CD4-positive, alpha-beta T cell treated with Interleukin-17A for 4 hours (primary cell): Measurements from ENCODE around the gene MYL10.
"Not testable (repeated sequence)": the region's sequence is repeated elsewhere in the genome, so short reads cannot be mapped to it uniquely, and the experiment has no call there.

Experiments
- DNase-seq: peaks from one replicate; pipeline ENCODE4 v3.0.0-alpha.2; 2020; ENCODE audit warnings: mixed read lengths

Gene MYL10

DNA sequence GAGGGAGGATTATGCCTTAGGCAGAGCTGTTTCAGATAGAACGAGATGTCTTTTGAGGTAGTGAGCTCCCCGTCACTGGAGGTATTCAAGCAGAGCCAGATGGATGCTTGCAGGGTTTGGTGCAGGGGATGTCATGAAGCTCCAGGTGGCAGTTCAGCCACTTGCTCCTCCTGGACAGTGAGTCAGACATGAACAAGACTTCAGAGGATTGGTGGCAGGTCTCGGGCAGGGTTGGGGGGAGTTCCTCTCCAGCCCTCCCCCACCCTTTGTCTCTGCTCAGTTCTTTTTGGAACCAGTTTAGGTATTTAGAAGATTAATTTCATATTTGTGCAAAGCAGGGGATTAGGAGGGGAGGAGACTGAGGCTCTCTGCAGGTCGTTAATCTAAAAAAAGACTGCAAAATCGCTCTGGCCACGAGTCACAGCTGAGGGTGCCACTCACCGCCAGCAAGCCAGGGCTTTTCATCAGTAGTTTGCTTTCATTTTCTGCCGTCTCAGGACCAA, 21.5 kb upstream of the MYL10 start:
- DNase-seq, result no peak

DNA sequence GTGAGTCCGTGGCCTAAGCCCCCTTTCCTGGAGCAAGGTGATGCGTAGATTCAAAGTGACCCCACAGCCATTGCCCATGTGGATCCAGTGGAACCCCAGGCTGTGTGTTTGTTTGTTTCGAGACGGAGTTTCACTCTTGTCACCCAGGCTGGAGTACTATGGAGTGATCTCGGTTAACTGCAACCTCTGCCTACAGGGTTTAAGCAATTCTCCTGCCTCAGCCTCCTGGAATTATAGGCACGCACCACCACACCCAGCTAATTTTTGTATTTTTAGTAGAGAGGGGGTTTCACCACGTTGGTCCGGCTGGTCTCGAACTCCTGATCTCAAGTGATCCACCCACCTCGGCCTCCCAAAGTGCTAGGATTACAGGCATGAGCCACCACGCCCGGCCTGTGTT, 18.8 kb upstream of the MYL10 start:
- not testable (repeated sequence) for DNase-seq

DNA sequence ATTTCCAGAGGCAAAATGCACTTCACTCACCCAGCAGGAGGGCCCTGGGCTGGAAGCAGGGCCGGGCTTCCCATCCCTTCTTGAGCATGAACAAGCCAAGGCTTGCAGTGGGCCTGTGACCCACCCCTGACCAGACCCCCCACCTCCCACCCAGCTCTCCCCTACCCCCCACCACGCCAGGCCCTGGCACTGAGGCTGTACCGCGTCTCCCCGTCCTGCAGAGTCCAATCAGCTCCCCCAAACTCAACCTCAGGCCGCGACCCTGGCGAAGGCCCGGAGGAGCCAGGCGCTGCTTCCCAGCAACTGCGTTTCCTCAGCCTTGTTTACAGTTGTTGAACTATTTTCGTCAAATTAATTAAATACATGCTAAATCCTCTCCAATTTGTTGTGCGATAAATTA, 16.9 kb upstream of the MYL10 start:
- no peak for DNase-seq

DNA sequence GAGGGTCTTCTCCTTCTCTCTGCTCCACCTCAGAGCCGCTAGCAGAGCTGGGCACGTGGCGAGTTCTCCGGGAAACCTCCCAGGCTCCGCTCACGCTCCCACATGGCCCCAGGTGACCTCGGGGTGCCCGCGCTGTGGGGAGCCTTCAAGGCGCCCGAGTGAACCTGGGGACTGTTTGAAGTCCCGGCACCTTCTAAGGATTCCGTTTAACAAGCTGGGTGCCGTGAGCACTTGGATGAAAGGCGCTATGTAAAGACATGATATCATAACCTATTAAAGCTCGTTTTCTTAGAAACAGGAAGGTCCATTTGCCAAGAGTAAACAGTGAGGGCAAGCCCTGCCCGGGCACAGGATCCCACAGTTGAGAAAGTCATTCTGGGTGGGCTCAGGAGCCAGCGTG, 15.8 kb upstream of the MYL10 start:
- no peak for DNase-seq

DNA sequence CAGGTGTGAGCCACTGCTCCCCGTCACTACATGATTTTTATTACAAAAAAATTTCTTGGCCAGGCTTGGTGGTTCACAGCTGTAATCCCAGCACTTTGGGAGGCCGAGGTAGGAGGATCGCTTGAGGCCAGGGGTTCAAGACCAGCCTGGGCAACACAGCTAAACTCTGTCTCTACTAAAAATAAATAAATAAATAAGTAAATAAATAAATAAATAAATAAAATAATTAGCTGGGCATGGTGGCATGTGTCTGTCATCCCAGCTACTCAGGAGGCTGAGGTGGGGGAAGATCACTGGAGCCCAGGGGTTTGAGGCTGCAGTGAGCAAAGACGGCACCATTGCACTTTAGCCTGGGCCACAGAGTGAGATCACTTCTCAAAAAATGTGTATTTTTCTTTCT, 10.0 kb upstream of the MYL10 start:
- DNase-seq, result not testable (repeated sequence)

DNA sequence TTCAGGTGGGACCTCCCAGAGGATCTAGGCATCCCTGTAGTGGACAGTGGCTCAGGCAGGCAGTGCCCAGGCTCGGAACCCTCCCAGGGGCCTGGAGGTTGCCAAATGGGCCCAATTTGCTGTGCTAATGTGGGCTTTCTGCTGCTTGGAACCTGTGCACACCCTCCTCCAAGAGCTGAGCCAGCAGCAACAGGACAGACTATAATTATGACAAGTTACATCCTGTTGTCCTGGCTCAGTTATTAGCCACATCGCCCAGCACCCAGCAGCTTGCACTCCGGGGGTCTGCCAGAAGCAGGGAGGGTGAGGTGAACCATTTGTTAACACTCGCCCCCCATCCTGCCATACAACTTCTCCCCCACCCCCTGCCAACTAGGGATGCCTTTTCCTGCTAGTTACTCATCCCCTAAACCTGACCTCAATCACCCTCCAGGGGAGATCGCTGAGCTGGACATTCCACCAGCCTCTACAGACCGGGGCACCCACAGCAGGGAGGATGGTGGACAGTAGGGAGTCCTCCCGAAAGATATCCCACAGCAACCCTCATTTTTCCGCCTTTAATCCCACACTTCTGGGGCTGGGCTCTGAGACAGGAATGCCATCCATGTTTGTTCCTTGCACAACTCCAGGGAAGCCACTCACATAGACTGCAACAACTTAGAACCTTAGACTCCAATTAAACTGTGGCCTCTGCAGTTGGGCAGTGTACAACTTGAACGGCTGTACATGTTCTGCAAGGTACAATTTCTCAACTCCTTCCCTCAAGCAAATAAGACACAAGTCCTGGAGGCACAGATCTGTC, 7.9 kb upstream of the MYL10 start:
- no peak for DNase-seq

DNA sequence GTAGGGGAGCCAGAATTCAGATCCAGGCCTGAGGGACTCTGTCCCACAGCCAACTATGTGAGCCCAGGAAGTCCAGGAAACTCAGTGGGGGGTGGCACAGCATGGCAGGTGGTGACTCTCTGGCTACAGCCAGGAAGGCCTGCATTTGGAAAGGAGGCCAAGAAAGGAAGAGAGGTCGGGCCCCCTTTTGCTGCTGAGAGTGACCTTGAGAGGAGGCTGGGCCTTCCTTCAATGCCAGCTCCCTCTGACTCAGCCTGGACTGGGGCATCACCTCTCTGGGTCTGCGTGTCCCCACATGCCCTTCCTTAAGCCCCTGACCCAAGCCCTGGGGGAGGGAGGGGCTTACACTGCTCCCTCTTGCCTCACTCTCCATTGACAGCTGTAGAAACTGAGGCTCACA, 6.4 kb upstream of the MYL10 start:
- no peak for DNase-seq

DNA sequence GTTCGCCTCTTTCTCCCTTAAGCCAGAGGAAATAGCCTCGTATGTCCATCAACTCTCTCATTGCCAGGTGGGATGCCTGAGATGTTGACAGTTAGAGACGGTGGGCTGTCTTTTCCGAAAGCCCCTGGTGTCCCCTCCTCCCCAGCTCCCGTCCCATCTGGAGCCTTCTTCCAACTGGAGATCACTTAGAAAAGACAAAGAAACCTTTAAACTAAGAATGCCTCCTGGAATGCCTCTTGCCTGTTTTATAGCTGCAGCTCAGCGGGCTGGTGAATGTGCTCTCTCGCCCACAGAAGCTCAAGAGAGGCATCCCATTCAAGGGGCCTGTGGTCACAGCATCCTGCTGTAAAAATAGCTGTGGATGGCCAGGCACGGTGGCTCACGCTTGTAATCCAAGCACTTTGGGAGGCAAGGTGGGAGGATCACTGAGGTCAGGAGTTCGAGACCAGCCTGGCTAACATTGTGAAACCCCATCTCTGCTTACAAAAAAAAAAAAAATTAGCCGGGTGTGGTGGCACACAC, 5.2 kb upstream of the MYL10 start:
- no peak for DNase-seq

DNA sequence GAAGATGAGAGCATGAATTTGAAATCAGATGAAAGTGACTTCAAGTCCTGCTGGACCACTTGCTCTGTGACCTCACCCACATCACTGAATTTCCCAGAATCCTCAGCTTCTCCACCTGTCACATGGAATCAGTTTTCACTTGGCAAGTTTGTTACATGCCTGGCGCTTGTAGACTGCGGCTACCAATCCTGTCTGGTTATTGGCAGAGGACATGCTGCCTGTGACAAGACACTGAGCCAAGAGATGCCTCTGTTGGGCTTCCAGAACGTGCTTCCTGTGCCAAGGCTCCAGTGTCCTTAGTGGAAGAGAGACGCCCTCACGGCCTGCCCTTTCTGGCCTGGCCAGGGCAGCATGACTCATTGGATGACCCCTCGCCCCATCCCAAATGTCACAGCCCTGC, 4.4 kb upstream of the MYL10 start:
- no peak for DNase-seq

DNA sequence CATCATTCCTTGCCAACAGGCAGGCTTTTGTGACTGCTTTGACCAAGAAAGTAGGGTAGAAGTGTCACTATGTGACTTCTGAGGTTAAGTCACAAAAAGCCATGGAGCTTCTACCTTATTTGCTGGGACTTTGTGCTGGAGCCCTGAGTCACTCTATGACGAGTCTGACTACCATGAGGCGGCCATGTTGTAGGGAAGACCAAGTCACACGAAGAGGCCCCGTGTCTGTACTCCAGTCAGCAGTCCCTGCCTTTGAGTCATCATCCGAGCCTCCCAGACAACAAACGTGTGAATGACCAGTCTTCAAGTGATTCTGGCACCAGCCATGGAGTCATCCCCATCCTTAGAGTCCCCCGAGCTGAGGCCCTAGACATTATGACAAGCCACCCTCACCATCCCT, 3.5 kb upstream of the MYL10 start:
- DNase-seq, result no peak

DNA sequence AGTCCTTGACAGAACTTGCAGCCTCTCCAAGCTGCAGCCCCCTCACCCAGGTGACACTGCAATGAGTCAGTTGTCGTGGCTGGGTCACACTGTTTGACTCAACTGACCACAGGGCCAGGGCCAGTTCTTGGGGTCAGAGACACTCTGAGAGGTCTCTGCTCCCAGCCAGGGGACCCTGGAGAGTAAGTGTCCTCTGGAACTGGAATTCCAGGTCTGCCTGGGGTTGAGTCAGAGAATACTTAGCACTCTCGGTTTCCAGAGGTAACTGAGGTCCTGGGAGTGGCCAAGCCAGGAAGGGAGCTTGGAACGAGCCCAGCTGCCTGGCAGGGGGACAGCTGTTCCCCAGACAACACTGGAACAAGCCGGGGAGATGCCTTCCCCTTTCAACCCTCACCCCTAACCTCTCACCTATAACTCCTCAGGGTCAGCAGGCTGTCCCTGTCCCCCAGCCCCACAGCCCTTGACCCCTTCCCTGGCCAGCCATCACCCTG, 2.2 kb upstream of the MYL10 start:
- DNase-seq, result no peak

DNA sequence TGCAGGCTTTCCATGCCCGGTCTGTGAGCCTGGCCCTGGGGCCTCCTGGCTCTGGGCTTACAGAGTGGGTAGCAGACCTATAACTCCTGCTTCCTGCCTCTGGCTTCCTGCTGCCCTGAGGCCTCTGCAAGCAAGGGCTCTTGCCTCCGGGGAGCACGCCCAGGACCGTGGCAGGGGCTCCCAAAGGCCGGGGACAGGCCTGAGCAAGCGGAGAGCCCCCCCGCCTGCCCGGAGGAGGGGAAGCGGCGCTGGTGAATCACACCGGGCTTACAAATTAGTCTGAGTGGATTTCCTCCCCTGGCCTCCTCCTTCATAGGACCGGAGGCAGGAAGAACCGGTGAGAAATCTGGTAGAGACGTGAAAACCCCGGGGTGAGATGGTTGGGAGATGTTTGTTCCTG, 1.5 kb upstream of the MYL10 start:
- DNase-seq, result no peak

DNA sequence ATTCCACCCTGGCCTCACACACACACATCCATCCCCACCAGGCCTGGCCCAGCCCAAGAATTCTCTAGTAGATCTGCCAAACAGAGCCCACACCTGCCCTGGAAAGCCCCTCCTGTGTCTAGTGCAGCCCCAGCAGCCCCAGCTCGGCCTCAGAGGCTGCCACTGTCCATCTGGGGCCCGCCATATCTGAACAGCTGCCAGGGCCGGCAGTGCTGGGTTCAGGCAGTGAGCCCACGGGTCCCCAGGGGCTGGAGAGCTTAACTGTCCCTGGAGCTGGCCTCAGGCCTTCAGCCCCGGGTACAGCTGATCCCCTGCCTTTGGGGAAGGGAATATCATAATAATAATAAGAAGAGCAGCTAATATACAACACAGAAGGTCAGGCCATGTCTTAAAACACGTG, 574 bp downstream of the MYL10 start:
- DNase-seq, result no peak

DNA sequence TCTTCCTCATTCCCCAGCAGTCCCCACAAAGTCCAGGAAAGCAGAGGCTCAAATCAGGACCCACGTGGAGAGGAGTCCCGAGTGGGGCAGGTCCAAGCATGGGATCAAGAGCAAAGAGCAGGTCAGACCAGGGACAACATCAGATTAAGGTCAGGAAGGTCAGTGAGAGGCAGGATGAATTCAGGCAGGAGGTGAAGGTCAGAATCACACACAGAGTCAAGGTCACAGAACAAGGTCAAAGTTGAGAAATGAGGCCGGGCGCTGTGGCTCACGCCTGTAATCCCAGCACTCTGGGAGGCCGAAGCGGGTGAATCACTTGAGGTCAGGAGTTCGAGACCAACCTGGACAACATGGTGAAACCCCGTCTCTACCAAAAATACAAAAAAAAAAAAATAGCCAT, 2.3 kb downstream of the MYL10 start:
- DNase-seq, result no peak

DNA sequence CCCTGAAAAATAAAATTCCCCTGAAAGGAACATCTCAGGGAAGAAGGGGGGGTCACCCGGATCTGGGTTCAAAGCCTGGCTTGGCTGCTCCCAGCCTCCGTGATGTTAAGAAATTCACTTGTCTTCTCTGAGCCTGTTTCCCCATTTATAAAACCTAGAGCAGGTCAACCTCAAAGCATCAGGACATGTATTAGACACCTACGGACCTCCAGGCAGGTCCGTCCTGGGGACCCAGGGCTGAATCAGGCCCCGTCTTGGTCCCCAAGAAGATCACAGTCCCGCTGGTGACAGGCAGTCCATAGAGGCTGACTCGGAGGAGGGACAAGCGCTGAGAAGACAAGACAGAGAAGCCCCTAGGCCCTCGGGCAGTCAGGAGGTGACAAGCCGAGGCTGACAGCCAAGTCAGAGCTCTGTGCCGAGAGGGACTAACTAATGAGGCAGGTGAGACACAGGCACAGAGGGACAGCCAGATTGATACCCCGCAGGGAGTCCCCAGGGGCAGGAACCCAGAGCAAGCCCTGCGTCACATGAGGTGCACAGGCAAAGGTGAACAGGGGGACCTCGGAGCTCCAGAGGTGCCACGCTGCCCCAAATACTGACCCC, 2.9 kb downstream of the MYL10 start:
- no peak for DNase-seq

DNA sequence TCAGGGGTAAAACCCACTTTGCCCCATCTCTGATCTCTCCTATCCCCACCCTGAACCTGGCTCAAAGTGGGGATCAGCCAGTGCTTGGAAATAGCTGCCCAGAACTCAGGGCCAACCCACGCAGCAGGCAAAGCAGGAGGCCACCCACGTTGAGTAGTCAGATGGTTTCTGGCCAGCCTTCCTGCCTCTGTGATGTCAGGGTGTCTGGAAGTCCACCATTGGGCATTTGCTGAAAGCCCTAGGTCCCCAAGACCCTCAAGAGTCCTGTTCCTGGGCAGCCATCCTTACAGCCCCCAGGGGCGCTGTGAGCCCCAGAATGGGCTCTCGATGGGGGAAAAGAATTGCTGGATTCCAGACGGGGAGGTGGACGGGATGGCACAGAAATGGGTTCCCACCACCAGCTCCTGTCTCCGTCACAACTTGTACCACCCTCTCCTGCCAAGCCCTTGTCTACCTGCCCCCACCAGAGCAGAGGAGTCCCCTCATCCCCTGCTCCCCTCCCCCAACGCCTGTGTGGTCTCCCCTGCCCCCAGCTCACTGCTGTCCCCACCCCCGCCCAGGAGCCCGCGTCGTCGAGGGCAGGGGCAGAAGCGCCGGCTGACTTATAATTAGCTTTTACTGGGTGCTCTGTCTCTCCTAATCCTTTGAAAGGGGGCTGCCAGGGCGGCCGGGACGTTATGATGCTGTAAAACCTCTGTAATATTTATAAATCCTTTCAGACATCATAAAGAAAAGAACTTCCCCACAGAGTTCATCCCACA, 3.9 kb downstream of the MYL10 start:
- no peak for DNase-seq

DNA sequence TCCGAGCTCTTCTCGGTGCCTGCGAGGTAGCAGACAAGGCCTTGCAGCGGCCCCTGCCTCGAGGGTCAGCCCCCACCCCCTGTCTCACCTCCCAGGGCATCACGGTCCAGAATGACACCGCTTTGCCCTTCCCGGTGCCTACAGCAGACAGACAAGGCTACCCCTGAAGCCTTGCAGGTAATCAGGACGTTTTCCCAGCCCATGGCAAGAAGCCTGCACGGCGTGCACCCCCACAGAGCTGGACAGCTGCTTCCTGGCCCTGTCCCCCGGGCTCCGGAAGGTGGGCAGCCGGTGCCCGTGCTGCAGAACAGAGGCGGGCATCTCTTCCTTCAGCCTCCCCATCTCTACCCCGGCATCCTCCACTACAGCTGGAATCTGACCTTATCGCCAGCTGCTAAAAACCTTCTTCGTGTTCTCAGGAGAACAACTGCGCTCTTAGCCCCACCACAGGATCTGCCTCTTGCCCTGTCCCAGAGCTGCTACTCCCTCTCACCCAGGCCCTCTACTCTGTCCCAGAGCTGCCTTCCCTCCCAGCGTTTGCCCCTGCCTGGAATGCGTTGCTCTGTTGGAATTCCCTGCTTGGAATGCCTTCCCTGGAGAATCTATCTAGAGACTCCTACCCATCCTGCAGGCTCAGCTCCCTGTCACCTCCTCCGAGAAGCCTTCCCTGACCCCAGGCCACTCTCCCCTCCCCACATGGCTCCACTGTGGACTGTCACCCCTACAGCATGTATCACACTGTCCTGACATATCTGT, 4.7 kb downstream of the MYL10 start:
- DNase-seq, result no peak

DNA sequence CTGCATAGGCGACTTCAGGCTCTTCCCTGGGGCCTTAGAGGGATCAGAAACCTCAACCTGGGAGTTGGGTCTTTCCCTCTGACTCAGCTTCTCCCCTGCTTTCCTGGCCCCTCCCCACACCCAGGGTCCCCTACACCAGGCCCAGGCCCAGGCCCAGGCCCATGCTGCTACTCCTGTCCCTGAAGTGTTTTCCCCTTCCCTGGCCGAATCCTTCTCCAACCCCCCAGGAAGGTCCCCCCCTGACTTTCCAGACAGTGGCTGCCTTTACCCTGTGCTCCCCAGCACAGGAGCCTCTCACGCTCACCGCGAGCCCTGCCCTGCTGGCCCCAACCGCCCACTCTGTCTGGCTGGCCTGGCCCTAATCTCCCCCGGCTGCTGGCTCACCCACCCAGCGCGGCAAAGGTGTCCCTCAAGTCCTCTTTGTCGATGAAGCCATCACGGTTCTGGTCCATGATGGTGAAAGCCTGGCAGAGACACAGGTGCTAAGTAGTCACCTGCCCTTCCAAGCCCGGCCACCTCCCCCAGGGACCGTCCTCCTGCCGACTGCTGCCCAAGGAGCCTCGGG, 6.4 kb downstream of the MYL10 start:
- DNase-seq, result no peak

DNA sequence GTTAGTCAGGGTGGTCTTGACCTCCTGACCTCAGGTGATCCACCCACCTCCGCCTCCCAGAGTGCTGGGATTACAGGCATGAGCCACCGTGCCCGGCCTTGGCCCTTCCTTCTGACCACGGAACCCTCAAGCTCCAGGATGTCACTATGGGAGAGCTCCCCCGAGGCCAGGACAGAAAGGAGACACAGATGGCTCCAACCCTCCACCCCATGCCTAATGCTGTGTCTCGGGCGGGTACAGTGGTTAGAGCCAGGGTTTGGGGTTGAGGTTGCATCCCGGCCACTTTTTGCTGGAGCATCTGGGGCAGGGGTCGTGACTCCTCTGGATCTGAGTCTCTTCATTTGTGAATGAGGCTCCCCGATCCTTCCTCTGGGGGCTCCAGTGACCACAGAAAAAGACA, 8.1 kb downstream of the MYL10 start:
- DNase-seq, result no peak

DNA sequence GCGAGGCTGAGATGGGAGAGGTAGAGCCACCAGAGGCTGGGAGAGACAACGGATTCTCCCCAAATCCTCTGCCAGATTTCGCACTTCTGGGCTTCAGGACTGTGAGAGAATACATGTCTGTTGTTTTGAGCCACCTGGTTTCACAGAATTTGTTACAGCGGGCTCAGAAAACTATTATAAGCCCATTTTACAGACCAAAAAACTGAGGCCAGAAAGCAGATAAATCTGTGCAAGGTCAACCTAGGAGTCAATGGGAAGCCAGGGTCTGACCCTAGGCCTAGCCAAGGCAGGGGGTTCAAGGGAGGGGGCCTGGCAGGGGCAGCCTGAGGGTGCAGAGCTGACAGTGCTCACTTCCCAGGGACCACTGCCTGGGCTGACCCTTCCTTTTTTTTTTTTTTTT, 8.7 kb downstream of the MYL10 start:
- DNase-seq, result no peak

DNA sequence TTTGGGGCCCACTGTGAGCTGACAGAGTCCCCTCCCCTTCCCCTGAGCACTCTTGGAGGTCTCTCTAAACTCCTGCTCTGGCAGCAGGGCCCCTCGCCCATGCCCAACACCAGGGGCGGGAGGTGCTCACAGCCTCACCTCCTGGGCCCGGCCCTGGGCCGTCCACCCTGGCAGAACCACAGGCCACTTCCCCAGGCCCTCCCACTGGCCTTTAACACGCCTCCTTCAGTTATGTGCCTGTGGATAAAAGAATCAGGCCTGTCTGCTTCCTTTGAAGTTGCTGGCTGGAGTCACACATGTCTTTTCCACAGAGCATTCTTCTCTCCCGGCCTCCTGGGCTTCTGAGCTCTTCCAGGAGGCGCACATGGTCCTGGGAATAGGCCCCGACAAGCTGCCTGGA, 10.2 kb downstream of the MYL10 start:
- DNase-seq, result no peak

DNA sequence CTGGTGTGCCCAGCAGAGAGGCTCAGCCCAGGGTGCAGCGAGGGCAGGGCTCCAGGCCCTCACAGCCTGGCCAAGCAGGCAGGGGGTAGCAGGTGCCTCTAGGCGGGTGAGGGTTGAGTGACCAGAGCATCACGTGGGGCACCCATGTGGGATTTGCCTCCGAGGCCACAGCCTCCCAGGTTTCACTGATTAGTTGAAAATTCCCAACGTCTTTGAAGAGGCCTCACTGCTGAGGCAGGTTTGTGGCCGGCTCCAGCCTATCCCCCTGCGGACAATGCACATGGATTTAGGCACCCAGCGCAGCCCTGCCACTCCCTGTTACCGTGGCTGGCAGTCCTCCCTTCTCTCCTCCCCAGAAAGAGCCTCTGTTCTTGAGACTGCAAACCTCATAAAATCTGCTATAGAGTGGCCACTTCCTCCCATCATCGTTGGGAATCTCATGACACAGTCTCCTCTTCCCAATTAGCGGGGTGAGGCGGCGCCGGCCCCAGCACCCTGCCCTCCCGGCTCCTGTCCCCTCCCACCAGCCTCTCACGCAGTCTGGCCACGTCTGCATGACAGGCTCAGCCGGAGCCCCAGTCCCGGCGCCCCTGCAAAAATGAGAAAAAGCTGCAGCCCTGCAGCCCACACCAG, 10.8 kb downstream of the MYL10 start:
- no peak for DNase-seq
